ENCODE measurements around the gene CAMKK1. TPM values are rescaled to one million over a fixed set of nuclear protein-coding genes. Genes with fewer than 3 reads are reported as not detected.
A peak's percentile ranks its signal among the peaks of the same experiment; 100 is the strongest.

CAMKK1 gene
- total and polyA plus RNA-seq, 7 donors, result 0.91 to 2.3 (median 1.5) TPM

DNA sequence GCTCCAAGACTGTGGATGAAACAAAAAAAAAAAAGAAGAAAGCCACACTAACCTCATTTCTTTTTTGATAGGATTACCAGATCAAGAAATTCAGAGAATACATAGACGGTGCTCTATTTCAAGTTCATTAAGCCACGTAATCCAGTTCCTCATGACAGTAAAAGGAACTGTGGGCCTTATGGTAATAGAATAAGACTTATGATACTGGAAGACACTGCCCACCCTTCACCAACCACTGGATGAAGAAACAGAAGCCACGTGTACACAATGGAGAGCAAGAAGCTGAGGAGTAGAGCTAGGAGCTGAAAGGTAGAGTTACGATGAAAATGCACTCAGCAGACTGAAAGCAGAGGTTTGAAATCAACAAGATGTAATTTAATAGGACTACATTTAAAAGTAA is 58.0 kb downstream of the CAMKK1 start:
- peak overlapping the region; percentile 3 for H3K4me3 ChIP-seq
- TF ChIP-seq CTCF (IDR thresholded peaks at IDR 0.05), result no peak
- peak overlapping the region; percentile 84 for H3K27ac ChIP-seq
- no peaks in the 10 kb centered on the region for H3K27me3 ChIP-seq (ENCODE audit: insufficient read depth in 3 of 3, low read length in 2 of 3)
- ATAC-seq (no peak), DNase-seq (no peak)
- H3K9me3 ChIP-seq, result no peaks in the 10 kb centered on the region
- 86 to 89% (median 87%) methylated on average over 4 of the region's 4 CpGs for WGBS, 3 donors
- H3K4me1 ChIP-seq, result peaks cover 25% of the 10 kb centered on the region
- intact Hi-C loops (cut with DNase I), result no loop called here
- H3K36me3 ChIP-seq (ENCODE audit: insufficient read depth in 1 of 2, low read depth in 1 of 2), result peaks cover 2 to 40% of the 10 kb centered on the region in 2 donors

DNA sequence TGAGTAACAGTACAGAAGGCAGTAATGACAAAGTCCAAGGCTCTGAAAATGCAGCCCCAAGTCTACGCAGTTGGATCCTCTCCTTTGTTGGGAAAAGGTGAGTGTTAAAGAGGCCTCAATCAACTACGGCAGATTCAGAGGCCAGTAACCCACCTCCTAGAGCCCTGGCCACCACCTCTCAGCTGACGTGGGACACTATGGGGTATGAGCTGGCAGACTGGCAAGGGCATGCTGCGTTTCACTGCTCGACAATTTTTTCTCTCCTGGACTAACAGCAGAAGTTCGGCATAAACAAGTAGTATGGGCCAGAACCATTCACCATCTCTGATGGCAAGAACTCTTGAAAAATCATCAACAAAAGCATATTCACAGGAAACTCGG is 64.0 kb downstream of the CAMKK1 start:
- 55 to 78% (median 57%) methylated on average over 7 of the region's 7 CpGs for WGBS, 3 donors
- H3K9me3 ChIP-seq, result no peaks in the 10 kb centered on the region
- H3K4me3 ChIP-seq, result no peak overlapping the region
- peaks cover 4 to 65% of the 10 kb centered on the region in 2 donors for H3K36me3 ChIP-seq (ENCODE audit: insufficient read depth in 1 of 2, low read depth in 1 of 2)
- peak overlapping the region; percentile 82 for H3K27ac ChIP-seq
- intact Hi-C loops (cut with DNase I), result no loop called here
- no peaks in the 10 kb centered on the region for H3K27me3 ChIP-seq (ENCODE audit: insufficient read depth in 3 of 3, low read length in 2 of 3)
- no peak for TF ChIP-seq CTCF (IDR thresholded peaks at IDR 0.05)
- peaks cover 22% of the 10 kb centered on the region for H3K4me1 ChIP-seq
- ATAC-seq (no peak), DNase-seq (no peak)

- no peak for TF ChIP-seq CTCF (IDR thresholded peaks at IDR 0.05)
- Histone ChIP-seq H3K4me3 (no peak overlapping the region), H3K27ac (peak overlapping the region; percentile 82), H3K36me3 (ENCODE audit: insufficient read depth in 1 of 2, low read depth in 1 of 2) (peaks cover 7 to 65% of the 10 kb centered on the region in 2 donors), H3K4me1 (peaks cover 22% of the 10 kb centered on the region), H3K27me3 (ENCODE audit: insufficient read depth in 3 of 3, low read length in 2 of 3) (no peaks in the 10 kb centered on the region), H3K9me3 (no peaks in the 10 kb centered on the region)
- WGBS, 3 donors, result 23 to 31% (median 25%) methylated on average over 7 of the region's 7 CpGs
- DNase-seq (no peak), ATAC-seq (peak; percentile 94 to 97 (median 96))
- intact Hi-C loops (cut with DNase I), result no loop called here
These were observed 64.6 kb downstream of the CAMKK1 start for GRCh38 chr17:3828151-3828851.

DNA sequence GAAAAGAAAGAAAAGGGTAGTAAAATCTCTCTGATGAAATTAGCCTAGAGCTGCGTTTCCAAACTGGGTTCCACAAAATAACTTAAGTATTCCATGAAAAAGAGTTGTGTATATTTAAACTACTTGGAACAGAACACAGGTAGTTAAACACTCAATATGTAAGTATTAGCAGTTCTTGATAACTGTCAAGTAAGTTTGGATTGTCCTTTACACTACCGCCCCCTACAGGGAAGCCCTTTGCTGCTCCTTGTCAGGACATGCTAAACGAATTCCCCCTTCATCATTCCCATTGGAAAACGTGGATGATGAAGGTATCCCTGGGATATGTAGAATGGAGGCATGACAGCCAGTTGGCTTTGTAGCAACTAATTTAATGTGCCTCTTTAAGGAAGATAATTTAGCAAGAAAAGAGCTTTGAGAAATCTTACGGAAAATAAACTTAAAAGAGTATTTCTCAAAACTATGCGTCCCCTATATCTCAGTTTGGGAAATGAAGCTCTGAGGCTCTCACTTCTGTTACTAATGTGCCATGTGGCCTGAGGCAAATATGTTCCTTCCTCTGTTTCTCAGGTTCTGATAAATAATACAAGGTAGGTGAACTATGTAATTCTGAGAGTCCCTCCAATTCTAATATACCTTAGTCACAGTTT is 65.6 kb downstream of the CAMKK1 start:
- no peak for DNase-seq
- no peak overlapping the region for H3K4me3 ChIP-seq
- no peaks in the 10 kb centered on the region for H3K9me3 ChIP-seq
- H3K36me3 ChIP-seq (ENCODE audit: insufficient read depth in 1 of 2, low read depth in 1 of 2), result peaks cover 7 to 67% of the 10 kb centered on the region in 2 donors
- TF ChIP-seq CTCF (IDR thresholded peaks at IDR 0.05), result peak; percentile 38
- peak overlapping the region; percentile 82 for H3K27ac ChIP-seq
- peaks cover 22% of the 10 kb centered on the region for H3K4me1 ChIP-seq
- intact Hi-C loops (cut with DNase I), result no loop called here
- WGBS, 3 donors, result 67 to 75% (median 68%) methylated on average over 6 of the region's 6 CpGs
- H3K27me3 ChIP-seq (ENCODE audit: insufficient read depth in 3 of 3, low read length in 2 of 3), result no peaks in the 10 kb centered on the region
- no peak for ATAC-seq
